Neural cell (in vitro differentiated cells): ENCODE data around the gene EFCAB6. TPM values are rescaled to one million over a fixed set of nuclear protein-coding genes. Genes with fewer than 3 reads are reported as not detected.

Experiments used
- H2AFZ ChIP-seq: fragments of 200-600, 300-800 bp; sonication (generic), shearing (Covaris generic); 2 replicates; pipeline ENCODE4 v1.6.0; 2014; ENCODE audit warnings: low read depth, mild to moderate bottlenecking, antibody characterized with exemption, low read length, moderate library complexity
- H3F3A ChIP-seq: fragments of 200-600 bp; shearing (Covaris generic); 2 replicates; pipeline ENCODE4 v1.6.1; 2016; ENCODE audit warnings: mild to moderate bottlenecking, moderate library complexity, mixed read lengths, antibody characterized with exemption, low read length; ENCODE audit not compliant: insufficient read depth, poor library complexity, severe bottlenecking
- H3K27ac ChIP-seq: fragments of 200-600, 300-800 bp; sonication (generic), shearing (Covaris generic); 2 replicates; pipeline ENCODE4 v1.5.1; 2014; ENCODE audit warnings: mild to moderate bottlenecking, low read length, moderate library complexity
- H3K27me3 ChIP-seq: fragments of 300-800, 200-600 bp; sonication (generic), shearing (Covaris generic); 2 replicates; pipeline ENCODE4 v1.6.0; 2014; ENCODE audit warnings: mild to moderate bottlenecking, low read depth, low read length, moderate library complexity; ENCODE audit not compliant: insufficient read depth
- H3K36me3 ChIP-seq: fragments of 300-800, 200-600 bp; sonication (generic), shearing (Covaris generic); 2 replicates; pipeline ENCODE4 v1.5.1; 2014; ENCODE audit warnings: mild to moderate bottlenecking, antibody characterized with exemption, low read length, moderate library complexity; ENCODE audit not compliant: insufficient read depth
- H3K4me2 ChIP-seq: fragments of 300-800, 200-600 bp; sonication (generic), shearing (Covaris generic); 2 replicates; pipeline ENCODE4 v1.6.0; 2014; ENCODE audit warnings: mild to moderate bottlenecking, low read length
- H3K4me3 ChIP-seq: fragments of 300-800, 200-600 bp; sonication (generic), shearing (Covaris generic); 2 replicates; pipeline ENCODE4 v1.5.1; 2014; ENCODE audit warnings: mild to moderate bottlenecking, low read length, moderate library complexity
- H3K79me2 ChIP-seq: fragments of 200-600 bp; shearing (Covaris generic); replicated peaks from 2 replicates; pipeline ENCODE4 v1.6.0; 2014; ENCODE audit warnings: mild to moderate bottlenecking, low read length, moderate library complexity; ENCODE audit not compliant: insufficient read depth
- H3K9ac ChIP-seq: fragments of 300-800, 200-600 bp; sonication (generic), shearing (Covaris generic); 2 replicates; pipeline ENCODE4 v1.6.1; 2016; ENCODE audit warnings: mild to moderate bottlenecking, low read length, mixed read lengths
- H3K9me2 ChIP-seq: fragments of 200-600 bp; shearing (Covaris generic); 2 replicates; pipeline ENCODE4 v1.6.1; 2016; ENCODE audit warnings: mild to moderate bottlenecking, low read length, mixed read lengths; ENCODE audit not compliant: insufficient read depth
- H3K9me3 ChIP-seq: fragments of 200-600, 300-800 bp; sonication (generic), shearing (Covaris generic); 2 replicates; pipeline ENCODE4 v1.6.1; 2016; ENCODE audit warnings: mild to moderate bottlenecking, mixed run types, low read length, moderate library complexity, mixed read lengths
- H4K20me1 ChIP-seq: fragments of 200-600 bp; shearing (Covaris generic); 2 replicates; pipeline ENCODE4 v1.6.1; 2016; ENCODE audit warnings: mild to moderate bottlenecking, mixed run types; ENCODE audit not compliant: insufficient read depth
- CTCF ChIP-seq: fragments of 450-650 bp; IDR thresholded peaks from 2 replicates; pipeline ENCODE4 v1.5.1; 2014; ENCODE audit warnings: antibody characterized with exemption, mild to moderate bottlenecking, moderate library complexity; ENCODE audit not compliant: poor library complexity, severe bottlenecking
- EP300 ChIP-seq: fragments of 450-650 bp; conservative IDR thresholded peaks from 2 replicates; pipeline ENCODE4 v1.6.1; 2014; ENCODE audit warnings: antibody characterized with exemption, mild to moderate bottlenecking, moderate library complexity; ENCODE audit not compliant: poor library complexity, severe bottlenecking
- EZH2 ChIP-seq: fragments of 200-600, 300-800 bp; shearing (Covaris generic), sonication (generic); IDR thresholded peaks from 2 replicates; pipeline ENCODE4 v1.6.1; 2014; ENCODE audit warnings: antibody characterized with exemption, low read length, borderline replicate concordance, mild to moderate bottlenecking; ENCODE audit not compliant: insufficient read depth, poor library complexity, severe bottlenecking
- MXI1 ChIP-seq: fragments of 450-650 bp; conservative IDR thresholded peaks from 2 replicates; pipeline ENCODE4 v1.6.1; 2014; ENCODE audit warnings: antibody characterized with exemption, mild to moderate bottlenecking; ENCODE audit not compliant: poor library complexity, severe bottlenecking
- POLR2AphosphoS5 ChIP-seq: IDR thresholded peaks from 2 replicates; pipeline ENCODE4 v1.6.1; 2012
- RAD21 ChIP-seq: fragments of 450-650 bp; conservative IDR thresholded peaks from 2 replicates; pipeline ENCODE4 v1.6.1; 2014; ENCODE audit warnings: antibody characterized with exemption, mild to moderate bottlenecking, moderate library complexity
- REST ChIP-seq: IDR thresholded peaks from 2 replicates; pipeline ENCODE4 v1.6.1; 2012; ENCODE audit warnings: borderline replicate concordance
- SMC3 ChIP-seq: fragments of 450-650 bp; conservative IDR thresholded peaks from 2 replicates; pipeline ENCODE4 v1.6.1; 2014; ENCODE audit warnings: antibody characterized with exemption, mild to moderate bottlenecking, moderate library complexity; ENCODE audit not compliant: poor library complexity
- TAF1 ChIP-seq: IDR thresholded peaks from 2 replicates; pipeline ENCODE4 v1.6.1; 2012; ENCODE audit warnings: low read depth
- polyA plus RNA-seq: library from polyadenylated mRNA; depleted of rRNA; stranded (reverse); fragments of >200 nt; gene quantifications from 2 replicates; pipeline ENCODE4 v1.2.3, GENCODE V29; 2014

Gene EFCAB6
- polyA plus RNA-seq, 1 donor from 2014 or later, result 1.4 TPM

DNA sequence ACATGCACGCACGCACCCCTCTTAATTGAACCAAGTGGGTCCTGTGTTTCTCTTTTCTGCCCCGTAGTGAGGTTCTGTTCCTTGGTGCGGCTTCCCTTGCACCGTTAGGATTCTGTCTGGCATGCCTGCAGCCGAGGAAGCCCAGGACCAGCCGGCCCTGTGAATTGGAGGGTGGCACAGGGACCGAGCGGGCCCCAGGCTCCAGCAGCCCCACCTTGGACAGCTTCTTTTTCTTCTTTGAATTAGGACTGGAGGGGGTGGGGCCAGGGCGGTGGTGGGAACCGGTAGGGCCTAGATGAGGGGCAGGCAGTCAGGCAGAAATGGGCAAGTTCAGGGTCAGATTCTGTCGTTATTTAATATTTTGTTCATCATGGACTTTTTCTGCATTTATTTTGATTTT is 305.6 kb downstream of the EFCAB6 start:
- H3K9me3 ChIP-seq, result no peaks in the 10 kb centered on the region
- no peak overlapping the region for H3K4me3 ChIP-seq
- no peaks in the 10 kb centered on the region for H3K36me3 ChIP-seq
- H3K4me2 ChIP-seq, result no peak overlapping the region
- H3K9ac ChIP-seq, result no peak overlapping the region
- H3K9me2 ChIP-seq, result no peaks in the 10 kb centered on the region
- no peaks in the 10 kb centered on the region for H4K20me1 ChIP-seq
- no peak overlapping the region for H2AFZ ChIP-seq
- no peaks in the 10 kb centered on the region for H3F3A ChIP-seq
- H3K27me3 ChIP-seq, result no peaks in the 10 kb centered on the region
- no peak overlapping the region for H3K27ac ChIP-seq
- H3K79me2 ChIP-seq, result no peaks in the 10 kb centered on the region
- TF ChIP-seq MXI1 (no peak), REST (no peak), EP300 (no peak)

GRCh38 chr22:43505896-43506295 is 306.2 kb downstream of the EFCAB6 start:
- H3F3A ChIP-seq, result no peaks in the 10 kb centered on the region
- no peak overlapping the region for H3K4me2 ChIP-seq
- no peak overlapping the region for H2AFZ ChIP-seq
- H3K9me2 ChIP-seq, result no peaks in the 10 kb centered on the region
- no peak overlapping the region for H3K27ac ChIP-seq
- H3K79me2 ChIP-seq, result no peaks in the 10 kb centered on the region
- no peaks in the 10 kb centered on the region for H4K20me1 ChIP-seq
- H3K36me3 ChIP-seq, result no peaks in the 10 kb centered on the region
- H3K9ac ChIP-seq, result no peak overlapping the region
- H3K9me3 ChIP-seq, result no peaks in the 10 kb centered on the region
- TF ChIP-seq POLR2AphosphoS5 (no peak), EZH2 (no peak), MXI1 (no peak), SMC3 (no peak), CTCF (no peak), REST (no peak), RAD21 (no peak), TAF1 (no peak), EP300 (no peak)
- H3K4me3 ChIP-seq, result no peak overlapping the region
- H3K27me3 ChIP-seq, result no peaks in the 10 kb centered on the region
